ELR (cell line): Measurements from ENCODE around the gene WDR77.
A peak's percentile ranks its signal among the peaks of the same experiment; 100 is the strongest.

ENCODE experiments used
- DNase-seq: peaks from one replicate; pipeline ENCODE4 v3.0.0-alpha.2; 2015; ENCODE audit warnings: low read depth

The WDR77 gene

GRCh38 chr1:111439461-111440351, 9.3 kb downstream of the WDR77 start:
- DNase-seq: no peak

DNA sequence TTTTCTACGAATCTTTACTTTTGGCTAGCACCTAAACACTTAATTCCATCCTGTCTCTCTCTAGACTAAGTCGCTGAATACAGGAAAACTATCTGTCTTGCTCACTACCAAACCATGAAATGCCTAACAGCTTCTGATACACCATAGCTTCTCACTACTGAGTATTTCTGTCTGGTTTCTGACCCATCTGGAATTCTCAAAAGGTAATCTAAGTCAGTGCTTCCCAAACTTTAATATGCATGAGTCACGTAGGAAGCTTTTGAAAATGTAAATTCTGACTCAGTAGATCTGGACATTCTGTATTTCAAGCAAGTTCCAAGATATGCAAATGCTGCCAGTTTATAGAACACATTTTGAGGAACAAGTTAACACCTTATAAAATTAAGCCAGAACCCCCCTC, 12.3 kb downstream of the WDR77 start:
- DNase-seq: peak; percentile 74

- no peak for DNase-seq
These were observed 24.8 kb downstream of the WDR77 start for GRCh38 chr1:111424281-111424680.

- peak; percentile 34 for DNase-seq
These were observed 26.3 kb downstream of the WDR77 start for GRCh38 chr1:111422546-111423391.

DNA sequence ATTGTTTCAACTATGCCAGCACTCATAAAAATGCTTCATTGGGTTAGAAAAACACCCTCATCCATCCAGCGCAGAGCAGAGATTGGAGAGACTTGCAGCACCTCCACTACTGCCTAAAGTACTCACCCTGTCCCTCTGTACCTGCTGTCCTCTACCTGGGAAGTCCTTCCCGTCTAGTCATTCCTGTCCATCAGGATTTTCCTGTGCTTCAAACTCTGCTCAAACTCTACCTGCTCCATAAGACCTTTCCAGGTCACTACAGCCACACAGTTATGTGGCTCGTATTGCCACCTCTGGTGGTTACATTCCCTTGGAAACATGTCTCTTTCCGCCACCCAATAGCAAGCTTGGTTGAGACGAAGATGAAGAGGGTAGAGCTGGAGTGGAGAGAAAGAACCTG, 28.7 kb downstream of the WDR77 start:
- DNase-seq: no peak

DNA sequence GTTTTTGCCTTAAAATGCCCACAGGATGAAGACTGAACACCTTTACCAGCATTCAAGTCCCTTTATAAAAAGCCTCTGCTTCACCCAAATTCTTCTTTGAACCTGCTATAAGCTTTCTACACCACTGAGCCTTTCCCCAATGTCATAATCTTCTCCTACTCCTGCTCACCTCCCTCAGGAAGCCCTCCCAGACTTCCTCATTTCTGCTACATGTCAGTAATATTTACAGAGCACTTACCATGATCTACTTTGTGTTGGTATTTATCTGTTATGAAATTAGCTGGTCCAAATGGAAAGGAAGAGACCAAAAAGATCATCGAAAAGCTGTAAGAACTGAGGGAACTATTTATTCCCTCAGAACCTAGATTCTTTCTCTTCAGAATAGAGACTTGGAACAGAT, 30.0 kb downstream of the WDR77 start:
- no peak for DNase-seq

DNA sequence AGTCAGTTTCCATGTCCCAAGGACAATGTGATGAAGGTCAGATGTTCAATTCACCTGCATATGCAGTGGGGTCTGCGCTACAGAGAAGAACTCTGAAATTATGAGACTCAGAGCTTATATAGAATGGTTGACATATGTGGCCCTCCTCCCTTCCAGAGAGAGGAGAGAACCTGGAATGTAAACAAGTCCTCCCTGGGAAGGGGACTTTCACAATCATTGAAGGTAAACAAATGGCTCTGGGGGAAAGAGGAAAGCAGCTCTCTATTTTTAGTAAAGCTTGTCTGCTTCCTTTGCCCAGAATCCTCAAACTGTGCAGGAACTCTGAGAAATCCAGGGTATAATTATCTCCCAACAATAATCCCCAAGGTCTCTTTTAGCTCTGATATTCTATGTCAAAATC, 31.3 kb downstream of the WDR77 start:
- no peak for DNase-seq

DNA sequence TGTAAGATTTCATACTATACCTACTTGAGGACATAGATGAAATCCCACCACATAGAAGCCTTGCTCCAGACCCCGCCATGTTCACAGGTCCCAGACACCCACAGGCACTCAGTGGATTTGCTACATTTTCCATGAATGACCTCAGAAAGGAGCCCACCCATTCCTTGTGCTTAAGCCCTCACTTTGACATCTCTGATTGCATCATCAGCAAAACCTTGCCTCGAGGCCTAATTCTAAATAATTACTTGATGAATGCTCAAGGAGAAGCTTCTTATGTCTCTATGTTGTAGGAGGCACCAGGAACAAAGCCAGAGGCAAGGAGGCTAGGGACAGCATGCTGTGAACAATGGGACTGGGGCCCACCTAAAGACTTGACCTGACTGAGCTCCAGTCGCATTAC, 33.6 kb downstream of the WDR77 start:
- DNase-seq: no peak

GRCh38 chr1:111414756-111415155, 34.3 kb downstream of the WDR77 start:
- DNase-seq: no peak

GRCh38 chr1:111412839-111413238, 36.2 kb downstream of the WDR77 start:
- DNase-seq: no peak

GRCh38 chr1:111407301-111407700, 41.8 kb downstream of the WDR77 start:
- DNase-seq: no peak

GRCh38 chr1:111406321-111406768, 42.7 kb downstream of the WDR77 start:
- DNase-seq: no peak

DNA sequence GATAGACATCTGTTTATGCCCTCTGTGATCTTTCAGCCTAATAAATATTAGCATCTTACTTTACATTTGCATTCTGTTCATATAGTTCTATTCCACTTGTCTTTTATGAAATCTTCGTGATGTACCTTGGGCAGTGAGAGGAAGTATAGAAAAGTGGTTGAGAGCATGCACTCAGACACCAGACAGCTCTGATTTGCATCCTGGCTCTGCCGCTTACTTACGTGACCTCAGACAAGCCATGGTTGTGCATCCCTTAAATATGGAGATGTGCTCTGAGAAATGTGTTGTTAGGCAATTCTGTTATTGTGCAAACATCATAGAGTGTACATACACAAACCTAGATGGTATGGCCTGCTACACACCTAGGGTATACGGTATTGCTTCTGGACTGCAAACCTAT, 44.5 kb downstream of the WDR77 start:
- no peak for DNase-seq

GRCh38 chr1:111402083-111402482, 47.0 kb downstream of the WDR77 start:
- DNase-seq: no peak

DNA sequence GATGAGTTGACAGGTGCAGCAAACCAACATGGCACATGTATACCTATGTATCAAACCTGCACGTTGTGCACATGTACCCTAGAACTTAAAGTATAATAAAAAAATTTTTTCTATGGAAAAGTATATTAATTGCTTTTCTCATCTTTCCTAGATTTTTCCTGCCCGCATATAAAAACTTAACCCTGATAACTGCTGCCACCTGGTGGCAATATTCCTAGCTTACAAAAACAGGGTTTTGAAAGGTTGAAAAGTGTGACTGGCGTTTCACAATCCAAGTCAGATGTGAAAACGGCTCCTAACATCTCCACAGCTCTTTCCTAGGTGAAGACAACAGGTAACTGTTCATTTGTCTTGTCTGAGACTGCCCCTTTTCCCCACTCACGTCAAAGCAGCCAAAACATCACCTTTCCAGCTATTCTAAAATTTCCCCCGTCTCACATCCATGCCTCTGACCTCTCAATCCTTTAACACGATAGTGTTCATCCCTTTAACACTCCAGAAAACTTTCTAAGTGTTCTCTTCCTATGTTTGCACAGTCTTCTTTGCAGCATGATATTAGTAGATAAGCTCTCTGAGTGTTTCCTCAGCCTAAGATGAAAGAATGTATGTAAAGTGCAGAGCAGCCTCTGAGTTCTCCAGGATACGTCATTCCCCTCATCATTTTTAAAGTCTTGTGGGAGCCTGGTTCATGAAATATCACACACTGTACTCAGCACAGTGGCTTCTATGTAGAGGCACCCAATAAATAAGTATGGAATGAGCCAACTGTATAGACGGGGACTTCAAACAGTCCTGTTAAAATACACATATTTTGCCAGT, 49.1 kb downstream of the WDR77 start:
- DNase-seq: peak; percentile 62

- no peak for DNase-seq
These were observed 56.6 kb downstream of the WDR77 start for GRCh38 chr1:111392460-111392945.

- no peak for DNase-seq
These were observed 57.0 kb downstream of the WDR77 start for GRCh38 chr1:111392042-111392441.
